Progenitor cell of endocrine pancreas (in vitro differentiated cells): ENCODE results near the gene PTPN5. TPM values are rescaled to one million over a fixed set of nuclear protein-coding genes. Genes with fewer than 3 reads are reported as not detected.

ENCODE experiments used
- DNase-seq: peaks from one replicate; pipeline ENCODE4 v3.0.0; 2021; ENCODE audit warnings: low spot score; ENCODE audit not compliant: unreplicated experiment
- H3K27ac Mint-ChIP-seq: 2 replicates; pipeline ENCODE4 v1.8.0; 2021; ENCODE audit warnings: mild to moderate bottlenecking, moderate library complexity, mixed read lengths
- H3K27me3 Mint-ChIP-seq: 2 replicates; pipeline ENCODE4 v1.8.0; 2021; ENCODE audit warnings: mixed read lengths
- H3K36me3 Mint-ChIP-seq: 2 replicates; pipeline ENCODE4 v1.8.0; 2022; ENCODE audit warnings: mixed read lengths; ENCODE audit not compliant: insufficient read depth
- H3K4me1 Mint-ChIP-seq: 2 replicates; pipeline ENCODE4 v1.8.0; 2021; ENCODE audit warnings: low read depth, mixed read lengths
- H3K4me3 Mint-ChIP-seq: 2 replicates; pipeline ENCODE4 v1.8.0; 2021; ENCODE audit warnings: low read depth, mild to moderate bottlenecking, moderate library complexity, mixed read lengths
- H3K9me3 Mint-ChIP-seq: 2 replicates; pipeline ENCODE4 v1.8.0; 2021; ENCODE audit warnings: low read depth, mixed read lengths
- CTCF ChIP-seq: fragments of 200-600 bp; sonication (generic); IDR thresholded peaks from one replicate; pipeline ENCODE4 v1.5.0; 2021; ENCODE audit warnings: antibody characterized with exemption, mild to moderate bottlenecking; ENCODE audit not compliant: unreplicated experiment
- total RNA-seq: library from RNA; stranded (reverse); gene quantifications from 2 replicates; pipeline ENCODE4 v1.2.1, GENCODE V29; 2021

PTPN5 gene
- total RNA-seq, 1 donor from 2014 or later = 12.6 TPM

GRCh38 chr11:18727479-18728236, 63.9 kb downstream of the PTPN5 start:
- Mint-ChIP-seq H3K4me3 (no peak overlapping the region), H3K36me3 (no peaks in the 10 kb centered on the region), H3K27me3 (no peaks in the 10 kb centered on the region), H3K4me1 (no peaks in the 10 kb centered on the region), H3K9me3 (no peaks in the 10 kb centered on the region), H3K27ac (peak overlapping the region; percentile 20)
- DNase-seq = peak; percentile 34
- peak; percentile 77 for TF ChIP-seq CTCF

GRCh38 chr11:18726040-18726439, 65.6 kb downstream of the PTPN5 start, which contains the start of gene IGSF22:
Gene IGSF22, minus strand, starts transcription at chr11:18726188. Its CDS starts 1,952 bp downstream, at chr11:18724236.
- Mint-ChIP-seq H3K4me3 (no peak within 1 kb of the TSS), H3K36me3 (no peaks in the 10 kb centered on the region), H3K4me1 (peaks cover 2% of the 10 kb centered on the region), H3K27ac (no peak within 1 kb of the TSS), H3K9me3 (no peaks in the 10 kb centered on the region), H3K27me3 (no peaks in the 10 kb centered on the region)
- no peak for DNase-seq
- no peak for TF ChIP-seq CTCF

GRCh38 chr11:18723991-18724390, 67.6 kb downstream of the PTPN5 start:
- no peaks in the 10 kb centered on the region for H3K9me3 Mint-ChIP-seq
- no peaks in the 10 kb centered on the region for H3K36me3 Mint-ChIP-seq
- H3K27ac Mint-ChIP-seq = no peak overlapping the region
- DNase-seq = no peak
- no peak overlapping the region for H3K4me3 Mint-ChIP-seq
- peaks cover 7% of the 10 kb centered on the region for H3K4me1 Mint-ChIP-seq
- H3K27me3 Mint-ChIP-seq = no peaks in the 10 kb centered on the region
- no peak for TF ChIP-seq CTCF

GRCh38 chr11:18722293-18722637, 69.3 kb downstream of the PTPN5 start:
- Mint-ChIP-seq H3K27ac (no peak overlapping the region), H3K27me3 (no peaks in the 10 kb centered on the region), H3K9me3 (no peaks in the 10 kb centered on the region), H3K4me3 (peak overlapping the region; percentile 84), H3K4me1 (peaks cover 7% of the 10 kb centered on the region), H3K36me3 (no peaks in the 10 kb centered on the region)
- no peak for DNase-seq
- TF ChIP-seq CTCF = no peak

GRCh38 chr11:18721561-18722292, 69.9 kb downstream of the PTPN5 start:
- H3K36me3 Mint-ChIP-seq = no peaks in the 10 kb centered on the region
- peak overlapping the region; percentile 93 for H3K27ac Mint-ChIP-seq
- H3K9me3 Mint-ChIP-seq = no peaks in the 10 kb centered on the region
- DNase-seq = peak; percentile 50
- peaks cover 7% of the 10 kb centered on the region for H3K4me1 Mint-ChIP-seq
- peak; percentile 77 for TF ChIP-seq CTCF
- H3K27me3 Mint-ChIP-seq = no peaks in the 10 kb centered on the region
- peak overlapping the region; percentile 84 for H3K4me3 Mint-ChIP-seq
